Astrocyte of the spinal cord (primary cell): ENCODE data around the gene DMAC2.
"Not testable (repeated sequence)": the region's sequence is repeated elsewhere in the genome, so short reads cannot be mapped to it uniquely, and the experiment has no call there.

ENCODE experiments used
- DNase-seq: peaks from one replicate; pipeline ENCODE4 v3.0.0; 2011; ENCODE audit warnings: low read depth, low spot score
- H3K4me3 ChIP-seq: 2 replicates; pipeline ENCODE4 v1.5.1; 2011; ENCODE audit warnings: low read depth, mild to moderate bottlenecking, low read length, moderate library complexity
- CTCF ChIP-seq: IDR thresholded peaks from 2 replicates; pipeline ENCODE4 v1.5.1; 2012; ENCODE audit warnings: low read depth, mild to moderate bottlenecking, low read length, inconsistent platforms
- in situ Hi-C: cut with HindIII; loops from 2 replicates; pipeline ENCODE4 v1.10.0; 2017; ENCODE audit warnings: low sequenced_read_pairs

The DMAC2 gene

GRCh38 chr19:41476583-41476982 is 36.9 kb upstream of the DMAC2 start:
- DNase-seq, result no peak
- no peak overlapping the region for H3K4me3 ChIP-seq
- in situ Hi-C loops, result no loop called here
- TF ChIP-seq CTCF, result no peak

DNA sequence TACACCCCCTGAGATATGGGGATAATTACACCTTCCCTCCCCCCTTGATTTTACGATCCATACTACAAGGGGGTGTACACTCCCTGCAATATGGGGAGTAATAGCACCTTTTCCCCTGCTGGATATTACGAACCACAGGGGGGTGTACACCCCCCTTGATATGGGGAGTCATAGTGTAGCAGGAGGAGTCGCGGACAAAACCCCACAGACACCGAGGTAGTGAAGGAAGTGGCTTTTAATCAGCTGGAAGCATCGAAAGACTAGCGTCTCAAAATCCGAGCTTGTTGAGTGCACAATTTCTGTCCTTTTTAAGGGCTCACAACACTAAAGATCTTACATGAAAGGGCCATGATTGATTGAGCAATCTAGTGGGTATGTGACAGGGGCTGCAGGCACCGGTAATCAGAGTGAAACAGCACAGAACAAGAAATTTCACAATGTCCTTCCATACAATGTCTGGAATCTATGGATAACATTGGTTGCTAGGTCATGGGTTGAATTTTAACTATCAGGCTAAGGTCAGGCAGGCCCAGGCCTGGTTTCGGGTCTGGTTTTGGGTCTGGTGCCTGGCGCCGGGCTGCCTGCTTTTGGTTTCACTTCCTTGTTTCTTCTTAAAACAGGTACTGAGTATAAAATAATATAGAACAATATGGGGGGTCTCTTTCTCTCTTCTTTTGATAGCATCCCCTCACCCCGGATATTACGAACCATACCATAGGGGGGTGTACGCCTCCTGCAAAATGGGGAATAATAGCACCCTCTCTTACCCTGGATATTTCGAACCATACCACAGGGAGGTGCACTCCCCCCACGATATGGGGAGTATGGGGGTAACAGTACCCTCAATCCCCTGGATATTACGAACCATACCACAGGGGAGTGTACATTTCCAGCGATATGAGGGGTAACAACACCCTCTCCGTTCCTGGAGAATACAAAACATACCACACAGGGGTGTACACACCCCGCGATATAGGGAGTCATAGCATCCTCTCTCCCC is 23.8 kb upstream of the DMAC2 start:
- DNase-seq, in situ Hi-C loops: not testable (repeated sequence)

DNA sequence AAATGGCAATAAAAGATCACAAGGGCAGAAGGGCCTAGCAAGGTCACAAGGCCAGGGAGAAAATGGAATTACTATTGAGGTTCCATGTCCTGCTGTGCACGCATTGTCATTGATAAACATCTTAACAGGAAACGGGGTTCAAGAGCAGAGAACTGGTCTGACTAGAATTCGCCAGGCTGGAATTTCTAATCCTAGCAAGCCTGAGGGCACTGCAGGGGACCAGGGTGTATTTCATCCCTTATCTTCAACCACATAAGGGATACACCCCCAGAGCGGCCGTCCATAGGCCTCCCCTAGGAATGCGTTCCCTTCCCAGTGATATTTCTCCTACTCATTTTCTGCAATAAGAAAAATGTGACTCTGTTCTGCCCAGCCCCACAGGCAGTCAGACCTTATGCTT is 22.8 kb upstream of the DMAC2 start:
- no peak for TF ChIP-seq CTCF
- DNase-seq, result no peak
- H3K4me3 ChIP-seq, result no peak overlapping the region
- in situ Hi-C loops, result no loop called here

More for the DNA sequence above, 23.8 kb upstream of the DMAC2 start:
- not testable (repeated sequence) for H3K4me3 ChIP-seq

DNA sequence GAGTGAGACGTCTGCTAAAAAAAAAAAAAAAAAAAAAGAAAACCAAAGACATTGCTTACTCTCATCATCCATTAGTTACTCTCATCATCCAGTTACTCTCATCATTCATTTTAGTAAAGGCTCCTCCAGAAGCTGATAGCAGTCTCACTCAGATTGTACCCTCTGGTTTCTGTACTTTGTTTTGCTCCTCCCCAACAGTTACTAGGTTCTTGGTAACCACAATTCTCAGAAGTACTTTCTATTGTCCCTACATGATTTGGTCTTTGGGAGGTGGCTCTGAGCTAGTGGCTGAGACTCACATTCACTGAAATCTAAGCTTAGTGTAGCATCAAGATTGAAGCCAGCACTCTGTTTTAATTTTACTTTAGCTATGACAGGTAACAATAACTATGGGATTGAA is 17.5 kb upstream of the DMAC2 start:
- H3K4me3 ChIP-seq, result no peak overlapping the region
- TF ChIP-seq CTCF, result no peak
- in situ Hi-C loops, result no loop called here
- DNase-seq, result no peak

- H3K4me3 ChIP-seq, result no peak overlapping the region
- peak; percentile 10 for DNase-seq
- in situ Hi-C loops, result no loop called here
- no peak for TF ChIP-seq CTCF
Observed at GRCh38 chr19:41456342-41456918, 16.7 kb upstream of the DMAC2 start.

DNA sequence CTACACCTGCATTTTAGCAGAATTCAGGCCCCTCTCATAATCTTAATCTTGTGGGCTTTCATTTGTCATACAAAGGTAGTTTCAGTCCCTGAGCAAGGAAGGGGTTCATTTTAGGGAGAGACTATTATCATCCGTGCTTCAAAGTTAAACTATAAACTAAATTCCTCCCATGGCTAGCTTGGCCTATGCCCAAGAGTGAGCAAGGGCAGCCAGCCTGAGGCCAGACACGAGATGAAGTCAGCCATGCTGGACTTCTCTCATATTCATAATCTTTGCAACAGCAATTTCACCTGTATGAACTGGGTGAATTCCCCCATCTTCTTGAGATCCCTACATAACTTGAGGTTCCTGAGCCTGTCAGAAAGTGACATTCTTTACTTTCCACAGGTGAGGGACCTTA is 16.2 kb upstream of the DMAC2 start:
- DNase-seq, result no peak
- no peak overlapping the region for H3K4me3 ChIP-seq
- no peak for TF ChIP-seq CTCF
- in situ Hi-C loops, result no loop called here
